ENCODE data around the gene AARS2. TPM values are rescaled to one million over a fixed set of nuclear protein-coding genes. Genes with fewer than 3 reads are reported as not detected.

AARS2 gene
- total and polyA plus RNA-seq, 10 of the 15 experiments (the other 5 are each of a cell fraction or from before 2014, with no cell fraction given) = 0.71 to 18.3 (median 12.7) TPM

DNA sequence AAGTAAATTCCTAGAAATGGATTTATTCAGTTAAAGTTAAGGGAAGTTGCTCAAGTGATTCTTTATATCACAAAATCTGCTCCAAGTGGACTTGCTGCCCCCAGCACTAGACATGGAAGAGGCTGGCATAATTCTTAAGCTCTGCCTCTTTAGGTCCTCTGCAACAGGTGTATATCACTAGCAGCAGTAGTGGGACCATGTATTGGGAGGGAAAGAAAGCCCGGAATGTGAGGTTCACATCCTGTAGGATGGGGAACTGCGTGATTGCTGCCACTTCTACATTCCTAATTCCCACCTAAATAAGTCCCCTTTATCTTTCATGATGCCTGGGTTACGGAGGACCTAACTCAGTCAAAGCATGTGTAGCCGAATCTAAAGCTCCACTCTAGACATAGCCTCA is 42.5 kb upstream of the AARS2 start:
- intact Hi-C loops (cut with micrococcal nuclease; ENCODE audit: unreplicated experiment) (no loop called here), in situ Hi-C loops (cut with MboI) (no loop called here)
- ChIA-PET POLR2A (no interaction called here), SMC1A (ENCODE audit: uncharacterized antibody, unreplicated experiment) (no interaction called here), CTCF (no interaction called here), RAD21 (ENCODE audit: unreplicated experiment) (no interaction called here)
- H3K4me3 ChIP-seq = no peak overlapping the region
- H3K27ac ChIP-seq (ENCODE audit: control insufficient read depth, insufficient read depth) = no peak overlapping the region
- no peak overlapping the region for H3K9ac ChIP-seq (ENCODE audit: control insufficient read depth, insufficient read depth, low read length)
- no peak for FAIRE-seq
- no peak for DNase-seq (ENCODE audit: low read depth, low spot score)
- no peaks in the 10 kb centered on the region; the same call in 2 of the 3 replicates for H3K9me3 ChIP-seq (replicated peaks; ENCODE audit: control insufficient read depth, insufficient read depth, low read length)
- 39% methylated on average over 4 of the region's 4 CpGs for WGBS (ENCODE audit: insufficient coverage, insufficient replicate concordance, low lambda C conversion rate, missing lambda C conversion rate)
- no peaks in the 10 kb centered on the region for H3K36me3 ChIP-seq (ENCODE audit: control insufficient read depth in 2 of 2, insufficient read depth in 2 of 2, low read length in 1 of 2)
- BruUV-seq (replicated peaks) = no TSS peak
- ATAC-seq = no peak
- no peak overlapping the region for H2AFZ ChIP-seq (ENCODE audit: control insufficient read depth, low read depth, low read length)
- H4K20me1 ChIP-seq (ENCODE audit: control insufficient read depth, insufficient read depth) = no peaks in the 10 kb centered on the region
- H3K79me2 ChIP-seq (ENCODE audit: control insufficient read depth, insufficient read depth, low read length) = no peaks in the 10 kb centered on the region
- no peaks in the 10 kb centered on the region for H3K4me1 ChIP-seq (ENCODE audit: control insufficient read depth, insufficient read depth, low read length)
- no peaks in the 10 kb centered on the region; a peak in 1 of 4 replicates for H3K27me3 ChIP-seq (replicated peaks in 1 of 2; ENCODE audit: control insufficient read depth in 2 of 2, insufficient read depth in 2 of 2, low read length in 1 of 2)
- no peak overlapping the region for H3K4me2 ChIP-seq (ENCODE audit: control insufficient read depth, insufficient read depth)
- TF ChIP-seq, protein P1, sequence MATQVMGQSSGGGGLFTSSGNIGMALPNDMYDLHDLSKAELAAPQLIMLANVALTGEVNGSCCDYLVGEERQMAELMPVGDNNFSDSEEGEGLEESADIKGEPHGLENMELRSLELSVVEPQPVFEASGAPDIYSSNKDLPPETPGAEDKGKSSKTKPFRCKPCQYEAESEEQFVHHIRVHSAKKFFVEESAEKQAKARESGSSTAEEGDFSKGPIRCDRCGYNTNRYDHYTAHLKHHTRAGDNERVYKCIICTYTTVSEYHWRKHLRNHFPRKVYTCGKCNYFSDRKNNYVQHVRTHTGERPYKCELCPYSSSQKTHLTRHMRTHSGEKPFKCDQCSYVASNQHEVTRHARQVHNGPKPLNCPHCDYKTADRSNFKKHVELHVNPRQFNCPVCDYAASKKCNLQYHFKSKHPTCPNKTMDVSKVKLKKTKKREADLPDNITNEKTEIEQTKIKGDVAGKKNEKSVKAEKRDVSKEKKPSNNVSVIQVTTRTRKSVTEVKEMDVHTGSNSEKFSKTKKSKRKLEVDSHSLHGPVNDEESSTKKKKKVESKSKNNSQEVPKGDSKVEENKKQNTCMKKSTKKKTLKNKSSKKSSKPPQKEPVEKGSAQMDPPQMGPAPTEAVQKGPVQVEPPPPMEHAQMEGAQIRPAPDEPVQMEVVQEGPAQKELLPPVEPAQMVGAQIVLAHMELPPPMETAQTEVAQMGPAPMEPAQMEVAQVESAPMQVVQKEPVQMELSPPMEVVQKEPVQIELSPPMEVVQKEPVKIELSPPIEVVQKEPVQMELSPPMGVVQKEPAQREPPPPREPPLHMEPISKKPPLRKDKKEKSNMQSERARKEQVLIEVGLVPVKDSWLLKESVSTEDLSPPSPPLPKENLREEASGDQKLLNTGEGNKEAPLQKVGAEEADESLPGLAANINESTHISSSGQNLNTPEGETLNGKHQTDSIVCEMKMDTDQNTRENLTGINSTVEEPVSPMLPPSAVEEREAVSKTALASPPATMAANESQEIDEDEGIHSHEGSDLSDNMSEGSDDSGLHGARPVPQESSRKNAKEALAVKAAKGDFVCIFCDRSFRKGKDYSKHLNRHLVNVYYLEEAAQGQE (IDR thresholded peaks at IDR 0.05; ENCODE audit: low read depth, low read length) = no peak
- TF ChIP-seq RUNX3 (IDR thresholded peaks at IDR 0.05; ENCODE audit: low read length) = no peak
- no peak for TF ChIP-seq NFXL1 (IDR thresholded peaks at IDR 0.05; ENCODE audit: borderline replicate concordance)
- TF ChIP-seq, protein P2, sequence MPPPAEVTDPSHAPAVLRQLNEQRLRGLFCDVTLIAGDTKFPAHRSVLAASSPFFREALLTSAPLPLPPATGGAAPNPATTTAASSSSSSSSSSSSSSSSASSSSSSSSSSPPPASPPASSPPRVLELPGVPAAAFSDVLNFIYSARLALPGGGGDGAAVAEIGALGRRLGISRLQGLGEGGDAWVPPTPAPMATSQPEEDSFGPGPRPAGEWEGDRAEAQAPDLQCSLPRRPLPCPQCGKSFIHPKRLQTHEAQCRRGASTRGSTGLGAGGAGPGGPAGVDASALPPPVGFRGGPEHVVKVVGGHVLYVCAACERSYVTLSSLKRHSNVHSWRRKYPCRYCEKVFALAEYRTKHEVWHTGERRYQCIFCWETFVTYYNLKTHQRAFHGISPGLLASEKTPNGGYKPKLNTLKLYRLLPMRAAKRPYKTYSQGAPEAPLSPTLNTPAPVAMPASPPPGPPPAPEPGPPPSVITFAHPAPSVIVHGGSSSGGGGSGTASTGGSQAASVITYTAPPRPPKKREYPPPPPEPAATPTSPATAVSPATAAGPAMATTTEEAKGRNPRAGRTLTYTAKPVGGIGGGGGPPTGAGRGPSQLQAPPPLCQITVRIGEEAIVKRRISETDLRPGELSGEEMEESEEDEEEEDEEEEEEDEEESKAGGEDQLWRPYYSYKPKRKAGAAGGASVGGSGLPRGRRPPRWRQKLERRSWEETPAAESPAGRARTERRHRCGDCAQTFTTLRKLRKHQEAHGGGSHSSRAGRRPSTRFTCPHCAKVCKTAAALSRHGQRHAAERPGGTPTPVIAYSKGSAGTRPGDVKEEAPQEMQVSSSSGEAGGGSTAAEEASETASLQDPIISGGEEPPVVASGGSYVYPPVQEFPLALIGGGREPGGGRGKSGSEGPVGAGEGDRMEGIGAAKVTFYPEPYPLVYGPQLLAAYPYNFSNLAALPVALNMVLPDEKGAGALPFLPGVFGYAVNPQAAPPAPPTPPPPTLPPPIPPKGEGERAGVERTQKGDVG (CRISPR knock-in tag; IDR thresholded peaks at IDR 0.05) = no peak
- TF ChIP-seq, protein P3, sequence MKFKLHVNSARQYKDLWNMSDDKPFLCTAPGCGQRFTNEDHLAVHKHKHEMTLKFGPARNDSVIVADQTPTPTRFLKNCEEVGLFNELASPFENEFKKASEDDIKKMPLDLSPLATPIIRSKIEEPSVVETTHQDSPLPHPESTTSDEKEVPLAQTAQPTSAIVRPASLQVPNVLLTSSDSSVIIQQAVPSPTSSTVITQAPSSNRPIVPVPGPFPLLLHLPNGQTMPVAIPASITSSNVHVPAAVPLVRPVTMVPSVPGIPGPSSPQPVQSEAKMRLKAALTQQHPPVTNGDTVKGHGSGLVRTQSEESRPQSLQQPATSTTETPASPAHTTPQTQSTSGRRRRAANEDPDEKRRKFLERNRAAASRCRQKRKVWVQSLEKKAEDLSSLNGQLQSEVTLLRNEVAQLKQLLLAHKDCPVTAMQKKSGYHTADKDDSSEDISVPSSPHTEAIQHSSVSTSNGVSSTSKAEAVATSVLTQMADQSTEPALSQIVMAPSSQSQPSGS (IDR thresholded peaks at IDR 0.05; ENCODE audit: low read length) = no peak
- TF ChIP-seq, protein P4, sequence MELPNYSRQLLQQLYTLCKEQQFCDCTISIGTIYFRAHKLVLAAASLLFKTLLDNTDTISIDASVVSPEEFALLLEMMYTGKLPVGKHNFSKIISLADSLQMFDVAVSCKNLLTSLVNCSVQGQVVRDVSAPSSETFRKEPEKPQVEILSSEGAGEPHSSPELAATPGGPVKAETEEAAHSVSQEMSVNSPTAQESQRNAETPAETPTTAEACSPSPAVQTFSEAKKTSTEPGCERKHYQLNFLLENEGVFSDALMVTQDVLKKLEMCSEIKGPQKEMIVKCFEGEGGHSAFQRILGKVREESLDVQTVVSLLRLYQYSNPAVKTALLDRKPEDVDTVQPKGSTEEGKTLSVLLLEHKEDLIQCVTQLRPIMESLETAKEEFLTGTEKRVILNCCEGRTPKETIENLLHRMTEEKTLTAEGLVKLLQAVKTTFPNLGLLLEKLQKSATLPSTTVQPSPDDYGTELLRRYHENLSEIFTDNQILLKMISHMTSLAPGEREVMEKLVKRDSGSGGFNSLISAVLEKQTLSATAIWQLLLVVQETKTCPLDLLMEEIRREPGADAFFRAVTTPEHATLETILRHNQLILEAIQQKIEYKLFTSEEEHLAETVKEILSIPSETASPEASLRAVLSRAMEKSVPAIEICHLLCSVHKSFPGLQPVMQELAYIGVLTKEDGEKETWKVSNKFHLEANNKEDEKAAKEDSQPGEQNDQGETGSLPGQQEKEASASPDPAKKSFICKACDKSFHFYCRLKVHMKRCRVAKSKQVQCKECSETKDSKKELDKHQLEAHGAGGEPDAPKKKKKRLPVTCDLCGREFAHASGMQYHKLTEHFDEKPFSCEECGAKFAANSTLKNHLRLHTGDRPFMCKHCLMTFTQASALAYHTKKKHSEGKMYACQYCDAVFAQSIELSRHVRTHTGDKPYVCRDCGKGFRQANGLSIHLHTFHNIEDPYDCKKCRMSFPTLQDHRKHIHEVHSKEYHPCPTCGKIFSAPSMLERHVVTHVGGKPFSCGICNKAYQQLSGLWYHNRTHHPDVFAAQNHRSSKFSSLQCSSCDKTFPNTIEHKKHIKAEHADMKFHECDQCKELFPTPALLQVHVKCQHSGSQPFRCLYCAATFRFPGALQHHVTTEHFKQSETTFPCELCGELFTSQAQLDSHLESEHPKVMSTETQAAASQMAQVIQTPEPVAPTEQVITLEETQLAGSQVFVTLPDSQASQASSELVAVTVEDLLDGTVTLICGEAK (IDR thresholded peaks at IDR 0.05; ENCODE audit: borderline replicate concordance) = no peak
- TF ChIP-seq SREBF2 (IDR thresholded peaks at IDR 0.05; ENCODE audit: low read length) = no peak
- no peak for TF ChIP-seq ZNF274 (IDR thresholded peaks at IDR 0.05; ENCODE audit: insufficient read depth, insufficient read length)
- TF ChIP-seq, protein P5, sequence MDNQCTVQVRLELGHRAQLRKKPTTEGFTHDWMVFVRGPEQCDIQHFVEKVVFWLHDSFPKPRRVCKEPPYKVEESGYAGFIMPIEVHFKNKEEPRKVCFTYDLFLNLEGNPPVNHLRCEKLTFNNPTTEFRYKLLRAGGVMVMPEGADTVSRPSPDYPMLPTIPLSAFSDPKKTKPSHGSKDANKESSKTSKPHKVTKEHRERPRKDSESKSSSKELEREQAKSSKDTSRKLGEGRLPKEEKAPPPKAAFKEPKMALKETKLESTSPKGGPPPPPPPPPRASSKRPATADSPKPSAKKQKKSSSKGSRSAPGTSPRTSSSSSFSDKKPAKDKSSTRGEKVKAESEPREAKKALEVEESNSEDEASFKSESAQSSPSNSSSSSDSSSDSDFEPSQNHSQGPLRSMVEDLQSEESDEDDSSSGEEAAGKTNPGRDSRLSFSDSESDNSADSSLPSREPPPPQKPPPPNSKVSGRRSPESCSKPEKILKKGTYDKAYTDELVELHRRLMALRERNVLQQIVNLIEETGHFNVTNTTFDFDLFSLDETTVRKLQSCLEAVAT (IDR thresholded peaks at IDR 0.05) = no peak
